Mucosa of gallbladder (tissue), 1 donor: ENCODE results near the gene ANO9. TPM values are rescaled to one million over a fixed set of nuclear protein-coding genes. Genes with fewer than 3 reads are reported as not detected.

ENCODE experiments used
- DNase-seq: peaks from one replicate; pipeline ENCODE4 v3.0.0-alpha.2; 2020; ENCODE audit warnings: low spot score
- total RNA-seq: library from RNA; stranded (reverse); gene quantifications from one replicate; pipeline ENCODE4 v1.2.1, GENCODE V29; 2021
- donor health status: DM: no; HTN: no; CAD: no.

The ANO9 gene
- total RNA-seq, 1 donor from 2014 or later = 49.3 TPM

- DNase-seq = no peak
Observed at GRCh38 chr11:385594-386351, 56.0 kb downstream of the ANO9 start.

- DNase-seq = no peak
Observed at GRCh38 chr11:384511-384910, 57.3 kb downstream of the ANO9 start.

DNA sequence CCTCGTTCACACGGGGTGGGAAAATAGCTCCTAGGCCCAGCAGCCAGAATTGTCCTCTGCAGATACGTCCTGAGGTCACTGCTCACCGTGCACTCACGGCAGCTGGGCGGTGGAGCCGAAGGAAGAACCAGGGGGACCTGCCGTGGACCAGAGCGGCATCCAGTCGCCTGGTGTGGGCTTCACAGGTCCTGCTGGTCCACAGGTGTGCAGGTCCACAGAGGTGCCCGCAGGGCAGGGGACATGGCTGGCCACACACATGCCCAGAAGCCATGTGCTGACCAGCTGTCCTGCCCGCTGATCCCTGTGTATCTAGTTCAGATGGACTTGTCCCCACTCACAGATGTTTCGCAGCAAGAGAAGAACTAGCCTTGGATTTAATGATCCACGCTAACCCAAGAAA lies 58.4 kb downstream of the ANO9 start:
- DNase-seq = no peak

DNA sequence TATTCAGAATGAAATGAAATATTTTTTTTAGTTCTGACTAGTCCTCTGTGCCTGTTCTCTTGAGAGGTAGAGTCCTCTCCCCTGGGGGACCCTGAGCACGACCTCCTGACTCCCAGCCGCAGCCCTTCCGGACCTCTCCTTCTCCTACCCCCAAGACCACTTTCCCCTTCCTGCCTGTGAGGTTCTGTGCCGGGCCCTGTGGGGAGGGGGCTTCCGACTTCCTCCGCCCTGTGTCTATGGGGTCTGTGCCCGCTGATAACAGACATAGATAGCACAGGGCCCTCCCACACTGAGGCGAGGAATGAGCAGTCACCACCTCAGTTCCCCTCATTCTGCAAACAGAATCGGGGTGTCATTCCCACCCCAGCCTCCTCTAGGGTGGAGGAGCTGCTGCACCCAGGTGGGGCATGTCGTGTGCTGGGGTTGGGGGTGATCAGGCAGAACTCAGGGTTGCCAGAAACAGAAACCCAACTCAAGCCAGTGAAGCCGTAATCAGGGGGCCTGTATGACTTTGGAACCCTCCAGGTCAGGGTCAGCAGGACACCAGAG lies 59.7 kb downstream of the ANO9 start:
- DNase-seq = no peak

GRCh38 chr11:381501-382072 lies 60.2 kb downstream of the ANO9 start:
- DNase-seq = no peak

- no peak for DNase-seq
Observed at GRCh38 chr11:380996-381395, 60.8 kb downstream of the ANO9 start.

- DNase-seq = no peak
Observed at GRCh38 chr11:380491-380890, 61.3 kb downstream of the ANO9 start.

- no peak for DNase-seq
Observed at GRCh38 chr11:380095-380480, 61.7 kb downstream of the ANO9 start.

DNA sequence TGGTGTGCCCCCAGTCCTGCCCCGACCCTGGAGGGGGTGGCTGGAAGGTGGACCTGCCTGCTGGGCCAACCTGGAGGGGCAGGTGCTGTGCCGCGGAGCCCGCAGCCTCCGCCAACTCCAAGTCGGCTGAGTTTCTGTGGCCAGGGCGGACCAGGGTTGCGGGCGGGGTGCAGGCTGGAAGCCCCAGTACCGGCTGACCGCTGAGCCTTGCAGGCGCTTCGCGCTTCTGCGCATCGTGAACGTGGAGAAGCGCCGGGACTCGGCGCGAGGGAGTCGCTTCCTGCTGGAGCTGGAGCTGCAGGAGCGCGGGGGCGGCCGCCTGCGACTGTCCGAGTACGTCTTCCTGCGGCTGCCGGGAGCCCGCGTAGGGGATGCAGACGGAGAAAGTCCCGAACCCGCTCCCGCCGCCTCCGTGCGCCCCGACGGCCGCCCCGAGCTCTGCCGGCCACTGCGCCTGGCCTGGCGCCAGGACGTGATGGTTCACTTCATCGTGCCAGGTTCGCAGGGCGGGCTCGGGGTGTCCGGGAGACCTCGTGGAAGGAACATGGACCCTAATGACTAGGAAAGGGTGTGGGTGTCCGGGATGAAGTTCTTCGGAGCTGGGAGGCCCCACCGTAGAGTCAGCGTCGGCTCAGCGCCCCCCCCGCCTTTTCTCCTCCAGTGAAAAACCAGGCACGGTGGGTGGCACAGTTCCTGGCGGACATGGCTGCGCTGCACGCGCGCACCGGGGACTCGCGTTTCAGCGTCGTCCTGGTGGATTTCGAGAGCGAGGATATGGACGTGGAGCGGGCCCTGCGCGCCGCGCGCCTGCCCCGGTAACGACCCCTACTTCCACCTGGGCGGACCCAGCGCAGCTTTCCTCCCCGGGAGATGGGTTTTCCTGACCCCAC lies 62.4 kb downstream of the ANO9 start:
- no peak for DNase-seq

DNA sequence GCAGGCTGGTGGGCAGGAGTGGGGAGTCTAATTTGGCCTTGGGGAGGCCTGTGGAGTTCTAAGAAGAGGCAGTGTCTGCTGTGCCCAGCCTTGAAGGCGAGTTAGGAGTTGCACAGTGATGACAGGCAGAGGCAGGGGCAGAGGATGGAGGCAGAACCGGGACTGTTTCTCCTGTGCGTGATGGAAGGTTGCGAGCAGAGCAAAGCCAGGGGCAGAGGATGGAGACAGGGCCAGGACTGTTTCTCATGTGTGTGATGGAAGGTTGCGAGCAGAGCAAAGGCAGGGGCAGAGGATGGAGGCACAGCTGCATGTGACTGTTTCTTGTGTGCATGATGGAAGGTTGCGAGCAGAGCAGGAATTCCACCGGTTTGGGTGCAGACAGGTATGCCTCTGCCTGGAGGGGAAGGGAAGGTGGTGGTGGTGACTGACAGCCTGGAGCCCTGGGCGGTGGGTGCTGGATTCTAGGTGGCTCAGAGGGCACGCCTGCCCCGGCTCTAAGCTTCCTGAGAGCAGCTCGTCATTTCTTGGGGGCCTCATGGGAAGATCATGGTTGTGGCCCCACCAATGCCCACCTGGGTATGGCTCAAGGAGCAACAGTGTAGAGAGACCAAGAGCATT lies 63.8 kb downstream of the ANO9 start:
- DNase-seq = no peak

- no peak for DNase-seq
Observed at GRCh38 chr11:377174-377865, 64.5 kb downstream of the ANO9 start.

DNA sequence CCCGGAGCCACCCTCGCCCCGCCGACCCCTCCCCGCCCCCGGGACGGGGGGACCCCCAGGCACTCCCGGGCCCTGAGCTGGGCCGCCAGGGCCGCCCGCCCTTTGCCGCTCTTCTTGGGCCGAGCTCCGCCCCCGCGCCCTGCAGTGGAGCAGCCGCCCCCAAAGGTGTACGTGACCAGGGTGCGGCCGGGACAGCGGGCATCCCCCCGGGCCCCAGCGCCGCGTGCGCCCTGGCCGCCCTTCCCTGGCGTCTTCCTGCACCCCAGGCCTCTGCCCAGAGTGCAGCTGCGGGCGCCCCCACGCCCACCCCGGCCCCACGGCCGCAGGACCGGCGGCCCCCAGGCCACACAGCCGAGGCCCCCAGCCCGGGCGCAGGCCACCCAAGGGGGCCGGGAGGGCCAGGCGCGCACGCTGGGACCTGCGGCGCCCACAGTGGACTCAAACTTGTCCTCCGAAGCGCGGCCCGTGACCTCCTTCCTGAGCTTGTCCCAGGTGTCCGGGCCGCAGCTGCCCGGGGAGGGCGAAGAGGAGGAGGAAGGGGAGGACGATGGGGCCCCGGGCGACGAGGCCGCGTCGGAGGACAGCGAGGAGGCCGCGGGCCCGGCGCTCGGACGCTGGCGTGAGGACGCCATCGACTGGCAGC lies 65.2 kb downstream of the ANO9 start:
- DNase-seq = no peak

- no peak for DNase-seq
Observed at GRCh38 chr11:375065-376025, 66.5 kb downstream of the ANO9 start.

GRCh38 chr11:373716-374551 lies 67.9 kb downstream of the ANO9 start:
- no peak for DNase-seq

DNA sequence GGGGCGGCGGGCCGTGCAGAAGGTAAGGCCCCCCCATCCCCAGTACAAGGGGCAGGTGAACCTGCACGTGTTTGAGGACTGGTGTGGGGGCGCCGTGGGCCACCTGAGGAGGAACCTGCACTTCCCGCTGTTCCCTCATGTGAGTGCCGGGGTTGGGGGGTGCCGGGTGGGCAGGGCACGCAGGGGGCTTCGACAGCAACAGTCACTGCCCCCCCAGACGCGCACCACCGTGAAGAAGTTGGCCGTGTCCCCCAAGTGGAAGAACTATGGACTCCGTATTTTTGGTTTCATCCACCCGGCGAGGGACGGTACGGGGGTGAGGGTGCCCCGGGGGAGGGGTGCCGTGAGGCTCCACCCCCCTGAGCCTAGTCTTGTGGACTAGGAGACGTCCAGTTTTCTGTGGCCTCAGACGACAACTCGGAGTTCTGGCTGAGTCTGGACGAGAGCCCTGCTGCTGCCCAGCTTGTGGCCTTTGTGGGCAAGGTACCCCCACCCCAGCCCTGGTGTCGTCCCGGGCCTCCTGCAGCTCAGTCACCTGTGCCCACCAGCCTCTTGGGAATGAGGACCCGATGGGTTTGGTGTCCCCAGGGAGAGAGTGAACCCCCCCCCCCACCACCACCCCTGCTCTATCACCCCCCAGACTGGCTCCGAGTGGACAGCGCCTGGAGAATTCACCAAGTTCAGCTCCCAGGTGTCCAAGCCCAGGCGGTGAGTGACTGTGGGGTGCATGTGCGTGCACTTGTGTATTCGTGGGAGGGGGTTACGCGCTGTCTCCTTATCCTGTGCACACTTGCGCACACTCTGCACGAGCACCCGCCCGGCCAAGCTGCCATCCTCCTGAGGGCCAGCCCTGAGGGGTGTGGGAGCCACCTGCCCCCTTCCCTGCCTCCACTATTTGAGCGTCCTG lies 68.7 kb downstream of the ANO9 start:
- no peak for DNase-seq

GRCh38 chr11:371716-372590 lies 69.9 kb downstream of the ANO9 start:
- no peak for DNase-seq

GRCh38 chr11:371051-371450 lies 70.8 kb downstream of the ANO9 start:
- DNase-seq = no peak
